ENCODE results near the gene RAB24.

Gene RAB24

DNA sequence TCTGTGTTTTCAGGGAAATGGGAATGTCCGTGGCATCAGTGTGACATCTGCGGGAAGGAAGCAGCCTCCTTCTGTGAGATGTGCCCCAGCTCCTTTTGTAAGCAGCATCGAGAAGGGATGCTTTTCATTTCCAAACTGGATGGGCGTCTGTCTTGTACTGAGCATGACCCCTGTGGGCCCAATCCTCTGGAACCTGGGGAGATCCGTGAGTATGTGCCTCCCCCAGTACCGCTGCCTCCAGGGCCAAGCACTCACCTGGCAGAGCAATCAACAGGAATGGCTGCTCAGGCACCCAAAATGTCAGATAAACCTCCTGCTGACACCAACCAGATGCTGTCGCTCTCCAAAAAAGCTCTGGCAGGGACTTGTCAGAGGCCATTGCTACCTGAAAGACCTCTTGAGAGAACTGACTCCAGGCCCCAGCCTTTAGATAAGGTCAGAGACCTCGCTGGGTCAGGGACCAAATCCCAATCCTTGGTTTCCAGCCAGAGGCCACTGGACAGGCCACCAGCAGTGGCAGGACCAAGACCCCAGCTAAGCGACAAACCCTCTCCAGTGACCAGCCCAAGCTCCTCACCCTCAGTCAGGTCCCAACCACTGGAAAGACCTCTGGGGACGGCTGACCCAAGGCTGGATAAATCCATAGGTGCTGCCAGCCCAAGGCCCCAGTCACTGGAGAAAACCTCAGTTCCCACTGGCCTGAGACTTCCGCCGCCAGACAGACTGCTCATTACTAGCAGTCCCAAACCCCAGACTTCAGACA, 9.5 kb downstream of the RAB24 start:
- H3K9me3 ChIP-seq (ENCODE audit: control insufficient read depth, low read length) = no peaks in the 10 kb centered on the region
- H3K27ac ChIP-seq (ENCODE audit: insufficient read depth, low read length, poor library complexity, severe bottlenecking) = no peak overlapping the region
- H3K27me3 ChIP-seq (replicated peaks; ENCODE audit: control insufficient read depth, insufficient read depth, low read length, poor library complexity, severe bottlenecking) = no peaks in the 10 kb centered on the region
- H3K4me1 ChIP-seq (ENCODE audit: control insufficient read depth, insufficient read depth, low read length, poor library complexity, severe bottlenecking) = peaks cover 16% of the 10 kb centered on the region
- DNase-seq = no peak
- no peak overlapping the region for H3K4me3 ChIP-seq (ENCODE audit: insufficient read depth, low read depth, low read length, poor library complexity, severe bottlenecking)
- H3K36me3 ChIP-seq (ENCODE audit: control insufficient read depth, insufficient read depth, low read length) = peaks cover 54% of the 10 kb centered on the region

DNA sequence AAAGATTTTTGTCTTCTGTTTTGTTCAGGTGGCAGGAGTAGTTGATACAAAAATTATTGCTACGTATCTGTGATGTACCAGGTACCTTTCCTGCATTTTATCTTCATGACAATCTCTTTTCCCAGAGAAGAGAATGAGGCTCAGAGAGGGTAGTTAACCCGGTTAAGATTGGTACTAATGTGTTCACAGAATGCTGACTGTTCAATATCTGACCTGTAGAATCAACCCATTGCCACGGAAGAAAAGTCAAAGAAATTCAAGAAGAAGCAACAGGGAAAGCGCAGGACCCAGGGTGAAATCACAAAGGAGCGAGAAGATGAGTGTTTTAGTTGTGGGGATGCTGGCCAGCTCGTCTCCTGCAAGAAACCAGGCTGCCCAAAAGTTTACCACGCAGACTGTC, 11.8 kb downstream of the RAB24 start:
- no peak for DNase-seq
- peaks cover 13% of the 10 kb centered on the region for H3K4me1 ChIP-seq (ENCODE audit: control insufficient read depth, insufficient read depth, low read length, poor library complexity, severe bottlenecking)
- peaks cover 67% of the 10 kb centered on the region for H3K36me3 ChIP-seq (ENCODE audit: control insufficient read depth, insufficient read depth, low read length)
- H3K4me3 ChIP-seq (ENCODE audit: insufficient read depth, low read depth, low read length, poor library complexity, severe bottlenecking) = no peak overlapping the region
- H3K9me3 ChIP-seq (ENCODE audit: control insufficient read depth, low read length) = no peaks in the 10 kb centered on the region
- H3K27me3 ChIP-seq (replicated peaks; ENCODE audit: control insufficient read depth, insufficient read depth, low read length, poor library complexity, severe bottlenecking) = no peaks in the 10 kb centered on the region
- no peak overlapping the region for H3K27ac ChIP-seq (ENCODE audit: insufficient read depth, low read length, poor library complexity, severe bottlenecking)

DNA sequence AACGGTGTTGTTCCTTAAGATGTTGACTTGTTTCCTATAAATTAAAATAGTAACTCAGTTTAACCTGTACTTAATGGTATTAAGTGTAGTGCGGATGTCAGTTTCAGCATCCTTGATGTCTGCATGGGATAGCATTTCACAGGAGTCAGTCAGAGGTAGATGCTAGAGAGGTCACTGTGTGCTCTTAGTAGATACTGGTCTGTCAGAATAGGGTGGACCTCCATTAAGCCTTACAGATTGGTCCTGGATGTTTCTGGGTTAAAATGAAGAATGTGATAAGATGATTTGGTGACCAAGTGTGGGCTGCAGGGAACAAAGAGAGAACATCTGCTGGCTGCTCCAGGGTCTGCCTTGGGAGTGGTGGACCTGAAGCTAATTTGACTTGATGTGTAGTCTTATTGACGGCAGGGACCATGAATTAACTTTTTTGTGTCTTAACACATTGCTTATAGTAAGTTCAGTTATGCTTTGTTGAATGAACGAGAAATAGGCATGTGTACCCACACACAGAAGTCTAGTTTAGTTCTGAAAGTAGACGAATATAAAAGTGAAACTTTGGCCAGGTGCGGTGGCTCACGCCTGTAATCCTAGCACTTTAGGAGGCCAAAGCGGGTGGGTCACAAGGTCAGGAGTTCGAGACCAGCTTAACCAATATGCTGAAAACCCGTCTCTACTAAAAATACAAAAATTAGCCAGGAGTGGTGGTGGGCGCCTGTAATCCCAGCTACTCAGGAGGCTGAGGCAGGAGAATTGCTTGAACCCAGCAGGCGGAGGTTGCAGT, 12.5 kb downstream of the RAB24 start:
- Histone ChIP-seq H3K36me3 (ENCODE audit: control insufficient read depth, insufficient read depth, low read length) (peaks cover 70% of the 10 kb centered on the region), H3K27me3 (replicated peaks; ENCODE audit: control insufficient read depth, insufficient read depth, low read length, poor library complexity, severe bottlenecking) (no peaks in the 10 kb centered on the region), H3K4me1 (ENCODE audit: control insufficient read depth, insufficient read depth, low read length, poor library complexity, severe bottlenecking) (peaks cover 6% of the 10 kb centered on the region), H3K9me3 (ENCODE audit: control insufficient read depth, low read length) (no peaks in the 10 kb centered on the region), H3K4me3 (ENCODE audit: insufficient read depth, low read depth, low read length, poor library complexity, severe bottlenecking) (no peak overlapping the region), H3K27ac (ENCODE audit: insufficient read depth, low read length, poor library complexity, severe bottlenecking) (no peak overlapping the region)
- DNase-seq = no peak

DNA sequence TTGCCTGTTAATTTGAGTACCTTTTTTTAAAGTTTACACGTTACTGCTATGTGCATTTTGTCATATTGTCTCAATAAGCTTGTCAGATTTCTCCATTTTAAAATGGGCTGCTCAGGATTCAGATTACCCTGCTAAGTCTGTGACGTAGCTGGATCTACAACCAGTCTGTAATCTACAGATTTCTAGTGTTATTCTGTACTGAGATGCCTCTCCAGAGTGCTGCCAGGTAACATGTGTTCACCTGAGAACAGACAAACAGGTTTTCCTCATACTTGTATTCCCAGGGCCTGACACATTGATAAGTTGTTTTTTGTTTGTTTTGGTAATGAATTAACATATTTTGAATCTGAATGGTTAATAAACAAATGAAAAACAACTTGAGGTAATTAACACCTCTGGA, 15.3 kb downstream of the RAB24 start:
- Histone ChIP-seq H3K4me1 (ENCODE audit: control insufficient read depth, insufficient read depth, low read length, poor library complexity, severe bottlenecking) (no peaks in the 10 kb centered on the region), H3K27me3 (replicated peaks; ENCODE audit: control insufficient read depth, insufficient read depth, low read length, poor library complexity, severe bottlenecking) (no peaks in the 10 kb centered on the region), H3K9me3 (ENCODE audit: control insufficient read depth, low read length) (no peaks in the 10 kb centered on the region), H3K36me3 (ENCODE audit: control insufficient read depth, insufficient read depth, low read length) (peaks cover 68% of the 10 kb centered on the region), H3K4me3 (ENCODE audit: insufficient read depth, low read depth, low read length, poor library complexity, severe bottlenecking) (no peak overlapping the region), H3K27ac (ENCODE audit: insufficient read depth, low read length, poor library complexity, severe bottlenecking) (no peak overlapping the region)
- DNase-seq = no peak

DNA sequence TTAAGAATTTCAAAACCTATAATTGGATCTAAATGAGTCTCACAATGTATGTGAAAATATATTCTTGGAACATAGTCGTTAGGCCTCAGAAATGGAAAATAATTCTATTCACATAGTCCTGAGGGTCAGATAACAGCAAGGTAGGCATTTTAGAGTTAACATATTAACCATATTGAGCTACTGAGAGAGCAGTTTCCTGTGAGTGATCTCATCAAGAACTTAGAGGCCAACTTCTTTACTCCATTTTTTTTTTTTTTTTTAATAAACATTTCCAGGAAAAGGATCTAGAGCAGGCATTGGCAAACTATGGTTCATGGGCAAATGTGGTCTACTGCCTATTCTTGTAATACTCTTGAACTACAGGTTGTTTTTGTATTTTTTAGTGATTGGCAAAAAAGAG, 26.6 kb downstream of the RAB24 start:
- Histone ChIP-seq H3K27me3 (replicated peaks; ENCODE audit: control insufficient read depth, insufficient read depth, low read length, poor library complexity, severe bottlenecking) (no peaks in the 10 kb centered on the region), H3K27ac (ENCODE audit: insufficient read depth, low read length, poor library complexity, severe bottlenecking) (no peak overlapping the region), H3K36me3 (ENCODE audit: control insufficient read depth, insufficient read depth, low read length) (peaks cover 40% of the 10 kb centered on the region), H3K4me3 (ENCODE audit: insufficient read depth, low read depth, low read length, poor library complexity, severe bottlenecking) (no peak overlapping the region), H3K9me3 (ENCODE audit: control insufficient read depth, low read length) (no peaks in the 10 kb centered on the region), H3K4me1 (ENCODE audit: control insufficient read depth, insufficient read depth, low read length, poor library complexity, severe bottlenecking) (no peaks in the 10 kb centered on the region)
- no peak for DNase-seq

DNA sequence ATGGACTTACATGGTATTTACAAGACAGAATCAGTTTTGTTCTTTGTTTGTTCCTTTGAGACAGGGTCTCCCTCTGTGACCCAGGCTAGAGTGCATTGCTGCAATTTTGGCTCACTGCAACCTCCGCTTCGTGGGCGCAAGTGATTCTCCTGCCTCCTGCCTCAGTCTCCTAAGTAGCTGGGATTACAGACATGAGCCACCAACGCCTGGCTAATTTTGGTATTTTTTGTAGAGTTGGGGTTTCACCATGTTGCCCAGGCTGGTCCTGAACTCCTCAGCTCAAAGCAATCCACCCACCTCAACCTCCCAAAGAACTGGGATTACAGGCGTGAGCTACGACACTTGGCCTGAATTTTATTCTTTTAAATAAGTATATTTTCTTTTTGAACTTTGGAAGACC, 27.6 kb downstream of the RAB24 start:
- peaks cover 42% of the 10 kb centered on the region for H3K36me3 ChIP-seq (ENCODE audit: control insufficient read depth, insufficient read depth, low read length)
- H3K27ac ChIP-seq (ENCODE audit: insufficient read depth, low read length, poor library complexity, severe bottlenecking) = no peak overlapping the region
- no peaks in the 10 kb centered on the region for H3K9me3 ChIP-seq (ENCODE audit: control insufficient read depth, low read length)
- DNase-seq = no peak
- H3K4me1 ChIP-seq (ENCODE audit: control insufficient read depth, insufficient read depth, low read length, poor library complexity, severe bottlenecking) = no peaks in the 10 kb centered on the region
- H3K4me3 ChIP-seq (ENCODE audit: insufficient read depth, low read depth, low read length, poor library complexity, severe bottlenecking) = no peak overlapping the region
- no peaks in the 10 kb centered on the region for H3K27me3 ChIP-seq (replicated peaks; ENCODE audit: control insufficient read depth, insufficient read depth, low read length, poor library complexity, severe bottlenecking)

DNA sequence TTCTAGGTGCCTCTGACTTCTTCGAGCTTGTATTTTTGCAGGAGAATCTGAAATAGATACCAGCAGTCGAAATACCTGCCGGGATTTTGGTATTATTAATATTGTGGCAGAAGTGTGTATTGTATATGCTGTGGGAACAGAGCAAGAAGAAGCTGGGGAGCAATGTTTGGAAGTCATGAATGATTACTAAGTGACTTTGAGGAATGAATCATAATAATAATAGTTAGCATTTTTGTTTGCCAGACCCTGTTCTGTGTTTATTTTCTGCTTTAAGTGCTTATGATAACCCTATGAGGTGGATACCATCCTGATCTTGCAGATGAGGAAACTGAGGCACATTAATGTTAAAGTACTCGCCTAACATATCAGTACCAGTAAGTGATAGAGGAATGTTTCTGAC, 32.4 kb downstream of the RAB24 start:
- peaks cover 52% of the 10 kb centered on the region for H3K36me3 ChIP-seq (ENCODE audit: control insufficient read depth, insufficient read depth, low read length)
- DNase-seq = no peak
- H3K27me3 ChIP-seq (replicated peaks; ENCODE audit: control insufficient read depth, insufficient read depth, low read length, poor library complexity, severe bottlenecking) = no peaks in the 10 kb centered on the region
- no peaks in the 10 kb centered on the region for H3K9me3 ChIP-seq (ENCODE audit: control insufficient read depth, low read length)
- no peak overlapping the region for H3K4me3 ChIP-seq (ENCODE audit: insufficient read depth, low read depth, low read length, poor library complexity, severe bottlenecking)
- H3K27ac ChIP-seq (ENCODE audit: insufficient read depth, low read length, poor library complexity, severe bottlenecking) = no peak overlapping the region
- H3K4me1 ChIP-seq (ENCODE audit: control insufficient read depth, insufficient read depth, low read length, poor library complexity, severe bottlenecking) = no peaks in the 10 kb centered on the region

DNA sequence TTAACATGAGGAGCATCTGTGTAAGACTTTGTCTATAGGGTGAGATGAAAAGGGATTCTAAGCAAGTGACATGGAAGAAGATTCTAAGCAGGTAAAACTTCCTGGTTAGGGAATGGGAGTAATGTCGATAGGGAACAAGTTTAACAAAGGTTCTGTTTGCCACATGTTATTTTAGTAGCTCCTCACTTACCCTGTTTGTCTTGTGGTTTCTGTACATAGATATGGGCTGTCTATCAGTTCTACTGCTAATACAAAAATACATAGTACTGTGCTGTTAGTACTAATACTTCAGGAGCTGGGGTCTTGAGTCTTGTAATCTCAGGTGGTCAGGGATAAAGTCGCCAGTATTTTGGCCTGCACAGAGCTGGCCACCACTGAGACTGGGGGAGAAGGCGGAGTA, 32.9 kb downstream of the RAB24 start:
- DNase-seq = no peak
- no peaks in the 10 kb centered on the region for H3K27me3 ChIP-seq (replicated peaks; ENCODE audit: control insufficient read depth, insufficient read depth, low read length, poor library complexity, severe bottlenecking)
- no peak overlapping the region for H3K4me3 ChIP-seq (ENCODE audit: insufficient read depth, low read depth, low read length, poor library complexity, severe bottlenecking)
- H3K4me1 ChIP-seq (ENCODE audit: control insufficient read depth, insufficient read depth, low read length, poor library complexity, severe bottlenecking) = no peaks in the 10 kb centered on the region
- H3K36me3 ChIP-seq (ENCODE audit: control insufficient read depth, insufficient read depth, low read length) = peaks cover 52% of the 10 kb centered on the region
- H3K27ac ChIP-seq (ENCODE audit: insufficient read depth, low read length, poor library complexity, severe bottlenecking) = no peak overlapping the region
- H3K9me3 ChIP-seq (ENCODE audit: control insufficient read depth, low read length) = no peaks in the 10 kb centered on the region

DNA sequence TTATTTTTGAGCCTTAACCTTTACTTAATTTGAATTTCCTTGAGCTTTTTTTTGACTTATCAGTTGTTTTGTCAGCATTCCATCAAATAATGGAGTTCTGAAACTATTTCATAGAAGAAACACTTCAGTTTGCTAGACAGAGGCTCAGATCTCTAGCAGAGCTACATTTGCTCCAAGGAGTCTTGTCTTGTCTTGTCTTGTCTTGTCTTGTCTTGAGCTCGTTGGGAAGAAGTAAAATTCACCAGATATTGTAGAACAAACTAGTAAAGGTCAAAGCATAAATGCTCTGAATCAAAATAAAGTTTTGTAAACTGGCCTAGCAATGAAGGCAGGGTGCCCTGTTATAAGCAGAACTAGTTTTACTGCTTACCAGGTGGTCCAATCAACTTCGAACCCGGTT, 33.5 kb downstream of the RAB24 start:
- H3K9me3 ChIP-seq (ENCODE audit: control insufficient read depth, low read length) = no peaks in the 10 kb centered on the region
- H3K4me1 ChIP-seq (ENCODE audit: control insufficient read depth, insufficient read depth, low read length, poor library complexity, severe bottlenecking) = no peaks in the 10 kb centered on the region
- peaks cover 53% of the 10 kb centered on the region for H3K36me3 ChIP-seq (ENCODE audit: control insufficient read depth, insufficient read depth, low read length)
- H3K4me3 ChIP-seq (ENCODE audit: insufficient read depth, low read depth, low read length, poor library complexity, severe bottlenecking) = no peak overlapping the region
- no peak for DNase-seq
- no peaks in the 10 kb centered on the region for H3K27me3 ChIP-seq (replicated peaks; ENCODE audit: control insufficient read depth, insufficient read depth, low read length, poor library complexity, severe bottlenecking)
- no peak overlapping the region for H3K27ac ChIP-seq (ENCODE audit: insufficient read depth, low read length, poor library complexity, severe bottlenecking)

DNA sequence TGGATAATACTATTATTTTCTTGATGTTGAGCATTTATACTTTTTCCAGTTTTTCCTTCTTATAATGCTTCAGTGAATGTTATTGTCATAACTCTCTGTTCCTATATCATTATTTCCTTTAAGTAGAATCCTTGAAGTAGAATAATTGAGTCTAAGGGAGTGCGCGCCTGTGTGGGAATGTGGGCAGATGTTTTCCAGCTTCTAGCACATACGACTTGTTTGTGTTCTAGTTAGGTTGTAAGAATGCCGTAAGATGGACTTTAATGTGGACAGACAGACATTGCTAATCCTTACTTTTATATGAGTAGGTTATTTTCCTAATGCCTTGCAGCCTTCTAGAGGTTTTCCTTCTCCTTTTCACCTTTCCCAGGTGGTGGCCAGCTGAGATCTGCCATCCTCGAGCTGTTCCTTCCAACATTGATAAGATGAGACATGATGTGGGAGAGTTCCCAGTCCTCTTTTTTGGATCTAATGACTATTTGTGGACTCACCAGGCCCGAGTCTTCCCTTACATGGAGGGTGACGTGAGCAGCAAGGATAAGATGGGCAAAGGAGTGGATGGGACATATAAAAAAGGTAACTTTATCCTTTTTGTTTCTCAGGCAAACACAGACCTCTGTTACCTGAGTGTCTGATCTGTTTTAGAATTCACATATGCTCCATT, 34.2 kb downstream of the RAB24 start:
- no peaks in the 10 kb centered on the region for H3K4me1 ChIP-seq (ENCODE audit: control insufficient read depth, insufficient read depth, low read length, poor library complexity, severe bottlenecking)
- no peak overlapping the region for H3K4me3 ChIP-seq (ENCODE audit: insufficient read depth, low read depth, low read length, poor library complexity, severe bottlenecking)
- H3K9me3 ChIP-seq (ENCODE audit: control insufficient read depth, low read length) = no peaks in the 10 kb centered on the region
- no peak overlapping the region for H3K27ac ChIP-seq (ENCODE audit: insufficient read depth, low read length, poor library complexity, severe bottlenecking)
- H3K36me3 ChIP-seq (ENCODE audit: control insufficient read depth, insufficient read depth, low read length) = peaks cover 53% of the 10 kb centered on the region
- DNase-seq = no peak
- no peaks in the 10 kb centered on the region for H3K27me3 ChIP-seq (replicated peaks; ENCODE audit: control insufficient read depth, insufficient read depth, low read length, poor library complexity, severe bottlenecking)
